ENCODE data around the gene SYNGR1.

Gene SYNGR1

DNA sequence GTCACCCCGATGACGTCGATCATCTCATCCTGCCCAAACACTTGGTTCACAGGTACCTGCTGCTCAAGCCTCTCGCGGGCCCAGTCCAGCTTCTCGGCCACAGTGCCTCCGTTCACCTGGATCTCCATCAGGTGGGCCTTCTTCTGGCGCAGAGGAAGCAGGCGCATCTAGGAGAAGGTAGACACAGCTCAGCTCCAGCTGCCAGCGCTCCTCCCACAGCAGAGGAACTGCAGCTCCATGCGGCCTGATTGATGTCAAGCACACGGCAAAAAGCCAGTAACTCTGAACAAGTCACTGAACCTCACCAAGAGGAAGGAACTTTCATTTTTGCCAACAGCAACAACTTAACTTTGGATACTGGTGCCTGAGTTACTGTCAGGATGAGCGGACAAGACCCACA, 34.4 kb upstream of the SYNGR1 start:
- WGBS (ENCODE audit: extremely low coverage, insufficient coverage, low lambda C conversion rate): no CpG with 5 or more reads among the region's 13 CpGs
- Histone ChIP-seq H3K36me3 (ENCODE audit: control insufficient read depth, insufficient read depth, low read length) (peaks cover 57% of the 10 kb centered on the region), H3K4me3 (ENCODE audit: low read length) (no peak overlapping the region)

DNA sequence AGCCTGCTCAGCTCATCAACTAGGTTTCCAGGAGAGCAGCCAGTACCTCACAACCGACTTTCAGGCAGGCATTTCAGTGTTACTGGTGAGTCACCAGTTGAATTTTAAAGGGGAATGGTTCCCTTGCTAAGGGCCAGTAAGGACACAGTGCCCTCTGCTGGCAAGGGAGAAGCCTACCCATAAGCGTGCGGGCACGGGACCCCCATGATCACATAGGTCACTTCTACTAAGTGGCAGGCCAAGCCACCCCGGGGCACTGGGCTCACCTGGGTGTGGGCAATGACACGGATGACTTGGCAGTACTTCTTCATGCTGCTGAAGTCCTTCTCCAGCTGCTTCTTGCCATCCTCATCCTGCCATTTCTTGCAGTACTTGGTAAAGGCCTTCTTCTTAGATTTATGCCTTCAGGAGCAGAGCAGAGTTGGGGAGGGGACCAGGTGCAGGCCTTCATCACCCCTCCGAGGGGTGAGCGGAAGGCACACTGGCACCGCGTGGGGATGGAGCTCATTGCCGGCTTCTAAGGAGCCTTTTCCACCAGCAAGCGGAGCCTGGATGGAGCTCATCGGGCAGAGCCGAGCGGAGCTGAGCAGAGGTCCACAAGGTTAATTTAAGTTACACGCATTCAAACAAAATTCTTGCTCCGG, 33.2 kb upstream of the SYNGR1 start:
- Histone ChIP-seq H3K36me3 (ENCODE audit: control insufficient read depth, insufficient read depth, low read length) (peaks cover 57% of the 10 kb centered on the region), H3K79me2 (ENCODE audit: control insufficient read depth, insufficient read depth, low read length) (peaks cover 50% of the 10 kb centered on the region), H2BK120ac (ENCODE audit: low read depth, low read length) (no peak overlapping the region), H4K5ac (ENCODE audit: low read length) (no peak overlapping the region), H3K56ac (ENCODE audit: low read length) (peak overlapping the region; percentile 99), H3K4me2 (ENCODE audit: low read length) (peak overlapping the region; percentile 84), H3K27ac (ENCODE audit: low read depth, low read length) (no peak overlapping the region), H3K4me1 (ENCODE audit: control insufficient read depth, low read depth, low read length) (no peaks in the 10 kb centered on the region), H3K4me3 (ENCODE audit: low read length) (peak overlapping the region; percentile 100), H3K18ac (ENCODE audit: low read length) (no peak overlapping the region), H4K8ac (ENCODE audit: low read depth, low read length) (no peak overlapping the region), H3K4ac (ENCODE audit: low read depth, low read length) (no peak overlapping the region), H3K27me3 (ENCODE audit: insufficient read depth, low read length, poor library complexity) (no peaks in the 10 kb centered on the region), H2BK15ac (replicated peaks; ENCODE audit: low read depth) (no peak overlapping the region), H2BK5ac (ENCODE audit: low read length) (no peak overlapping the region), H2AK5ac (ENCODE audit: low read length) (no peak overlapping the region), H3K9ac (ENCODE audit: low read length) (peak overlapping the region; percentile 100), H3K23ac (ENCODE audit: low read length) (no peak overlapping the region), H3K79me1 (ENCODE audit: low read length) (peaks cover 20% of the 10 kb centered on the region)
- no CpG with 5 or more reads among the region's 17 CpGs for WGBS (ENCODE audit: extremely low coverage, insufficient coverage, low lambda C conversion rate)
- DNase-seq: peak; percentile 95

More for the DNA sequence above, 34.4 kb upstream of the SYNGR1 start:
- peak overlapping the region; percentile 40 for H3K4me2 ChIP-seq (ENCODE audit: low read length)
- H3K9ac ChIP-seq (ENCODE audit: low read length): peak overlapping the region; percentile 21
- H3K27me3 ChIP-seq (ENCODE audit: insufficient read depth, low read length, poor library complexity): no peaks in the 10 kb centered on the region
- no peak overlapping the region for H3K4ac ChIP-seq (ENCODE audit: low read depth, low read length)
- H2BK120ac ChIP-seq (ENCODE audit: low read depth, low read length): no peak overlapping the region
- no peak overlapping the region for H2BK5ac ChIP-seq (ENCODE audit: low read length)
- H3K4me1 ChIP-seq (ENCODE audit: control insufficient read depth, low read depth, low read length): no peaks in the 10 kb centered on the region
- DNase-seq: no peak
- peaks cover 20% of the 10 kb centered on the region for H3K79me1 ChIP-seq (ENCODE audit: low read length)
- H4K5ac ChIP-seq (ENCODE audit: low read length): no peak overlapping the region
- H2AK5ac ChIP-seq (ENCODE audit: low read length): no peak overlapping the region
- H3K27ac ChIP-seq (ENCODE audit: low read depth, low read length): no peak overlapping the region
- H3K18ac ChIP-seq (ENCODE audit: low read length): no peak overlapping the region
- H4K8ac ChIP-seq (ENCODE audit: low read depth, low read length): no peak overlapping the region
- peaks cover 50% of the 10 kb centered on the region for H3K79me2 ChIP-seq (ENCODE audit: control insufficient read depth, insufficient read depth, low read length)
- no peak overlapping the region for H2BK15ac ChIP-seq (replicated peaks; ENCODE audit: low read depth)
- H3K56ac ChIP-seq (ENCODE audit: low read length): peak overlapping the region; percentile 3
- no peak overlapping the region for H3K23ac ChIP-seq (ENCODE audit: low read length)

DNA sequence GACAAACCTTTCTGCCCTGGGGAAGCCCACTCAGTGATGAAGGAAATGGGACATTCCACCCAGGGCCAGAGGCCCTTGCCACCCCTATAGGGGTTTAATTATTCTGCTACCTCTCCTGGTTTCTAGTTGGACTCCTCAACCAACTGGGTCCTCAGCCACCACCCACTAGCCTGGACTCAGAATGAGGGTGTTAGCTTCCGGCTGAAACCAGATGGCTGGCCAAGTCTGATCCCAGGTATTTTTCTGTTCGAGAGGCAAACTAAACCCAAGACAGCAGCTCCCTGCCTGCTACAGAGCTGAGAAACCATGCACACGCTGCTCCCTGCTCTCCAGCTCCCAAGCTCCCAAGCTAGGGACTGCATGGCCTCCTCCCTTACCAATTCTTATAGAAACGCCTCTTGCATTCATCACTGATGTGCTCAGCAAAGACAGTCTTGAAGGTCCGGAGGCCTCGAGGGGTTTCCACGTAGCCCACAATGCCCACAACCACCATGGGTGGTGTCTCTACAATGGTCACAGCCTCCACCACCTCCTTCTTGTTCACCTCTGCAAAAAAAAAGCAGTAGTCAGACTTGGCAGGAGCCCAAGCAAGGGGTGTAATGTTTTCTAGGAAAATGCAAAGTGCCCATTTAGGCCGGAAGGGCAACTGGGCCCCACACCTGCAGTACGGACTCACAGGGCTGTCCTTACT, 32.6 kb upstream of the SYNGR1 start:
- H3K4me1 ChIP-seq (ENCODE audit: control insufficient read depth, low read depth, low read length): no peaks in the 10 kb centered on the region
- H3K4me2 ChIP-seq (ENCODE audit: low read length): peak overlapping the region; percentile 59
- peak overlapping the region; percentile 74 for H3K27ac ChIP-seq (ENCODE audit: low read depth, low read length)
- no peak overlapping the region for H2BK5ac ChIP-seq (ENCODE audit: low read length)
- H3K36me3 ChIP-seq (ENCODE audit: control insufficient read depth, insufficient read depth, low read length): peaks cover 52% of the 10 kb centered on the region
- H4K8ac ChIP-seq (ENCODE audit: low read depth, low read length): no peak overlapping the region
- H2BK120ac ChIP-seq (ENCODE audit: low read depth, low read length): no peak overlapping the region
- H3K79me1 ChIP-seq (ENCODE audit: low read length): peaks cover 20% of the 10 kb centered on the region
- no peak overlapping the region for H3K23ac ChIP-seq (ENCODE audit: low read length)
- H3K18ac ChIP-seq (ENCODE audit: low read length): no peak overlapping the region
- H4K5ac ChIP-seq (ENCODE audit: low read length): no peak overlapping the region
- H3K79me2 ChIP-seq (ENCODE audit: control insufficient read depth, insufficient read depth, low read length): peaks cover 50% of the 10 kb centered on the region
- DNase-seq: no peak
- no peak overlapping the region for H2BK15ac ChIP-seq (replicated peaks; ENCODE audit: low read depth)
- no peak overlapping the region for H3K4ac ChIP-seq (ENCODE audit: low read depth, low read length)
- peak overlapping the region; percentile 100 for H3K4me3 ChIP-seq (ENCODE audit: low read length)
- WGBS (ENCODE audit: extremely low coverage, insufficient coverage, low lambda C conversion rate): no CpG with 5 or more reads among the region's 9 CpGs
- no peak overlapping the region for H2AK5ac ChIP-seq (ENCODE audit: low read length)
- H3K56ac ChIP-seq (ENCODE audit: low read length): peak overlapping the region; percentile 99
- H3K9ac ChIP-seq (ENCODE audit: low read length): peak overlapping the region; percentile 100
- no peaks in the 10 kb centered on the region for H3K27me3 ChIP-seq (ENCODE audit: insufficient read depth, low read length, poor library complexity)

DNA sequence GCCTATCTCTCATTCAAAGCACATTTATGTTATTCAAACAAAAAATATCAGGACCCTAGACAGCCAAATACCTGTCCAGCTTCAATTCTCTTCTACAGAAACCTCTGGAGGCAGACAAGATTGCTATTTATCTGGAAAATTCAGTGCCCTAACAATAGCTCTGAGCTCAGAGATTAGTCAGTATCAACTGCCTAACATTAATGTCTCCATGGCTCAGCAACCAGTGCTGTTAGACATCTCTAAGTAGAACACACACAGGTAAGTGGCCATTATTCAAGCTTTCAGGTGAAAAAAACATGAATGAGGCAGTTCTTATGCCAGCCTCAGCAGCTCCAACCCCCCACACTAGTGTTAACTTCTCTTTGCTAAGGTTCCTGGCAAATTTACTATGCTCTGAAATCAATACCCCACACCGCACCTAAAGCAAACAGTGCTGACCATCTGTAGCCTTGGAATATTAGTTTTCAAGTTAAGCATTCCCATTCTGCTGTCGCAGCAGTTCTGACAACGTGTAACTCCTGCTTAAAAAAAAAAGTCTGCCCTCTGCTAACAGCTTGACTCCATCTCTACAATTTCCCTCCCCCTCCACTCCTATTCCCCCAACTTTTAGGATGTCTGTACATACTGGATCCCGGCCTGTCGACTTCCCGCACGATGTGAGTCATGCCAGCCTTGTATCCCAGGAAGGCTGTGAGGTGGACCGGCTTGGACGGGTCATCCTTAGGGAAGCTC, 31.9 kb upstream of the SYNGR1 start:
- no peak overlapping the region for H2BK15ac ChIP-seq (replicated peaks; ENCODE audit: low read depth)
- H3K4me1 ChIP-seq (ENCODE audit: control insufficient read depth, low read depth, low read length): no peaks in the 10 kb centered on the region
- no CpG with 5 or more reads among the region's 9 CpGs for WGBS (ENCODE audit: extremely low coverage, insufficient coverage, low lambda C conversion rate)
- H4K5ac ChIP-seq (ENCODE audit: low read length): no peak overlapping the region
- H3K4ac ChIP-seq (ENCODE audit: low read depth, low read length): no peak overlapping the region
- H3K23ac ChIP-seq (ENCODE audit: low read length): no peak overlapping the region
- peaks cover 45% of the 10 kb centered on the region for H3K36me3 ChIP-seq (ENCODE audit: control insufficient read depth, insufficient read depth, low read length)
- H3K4me2 ChIP-seq (ENCODE audit: low read length): peak overlapping the region; percentile 59
- no peaks in the 10 kb centered on the region for H3K27me3 ChIP-seq (ENCODE audit: insufficient read depth, low read length, poor library complexity)
- peak overlapping the region; percentile 100 for H3K9ac ChIP-seq (ENCODE audit: low read length)
- H3K27ac ChIP-seq (ENCODE audit: low read depth, low read length): peak overlapping the region; percentile 96
- no peak for DNase-seq
- H4K8ac ChIP-seq (ENCODE audit: low read depth, low read length): no peak overlapping the region
- peaks cover 20% of the 10 kb centered on the region for H3K79me1 ChIP-seq (ENCODE audit: low read length)
- no peak overlapping the region for H2BK120ac ChIP-seq (ENCODE audit: low read depth, low read length)
- H3K79me2 ChIP-seq (ENCODE audit: control insufficient read depth, insufficient read depth, low read length): peaks cover 50% of the 10 kb centered on the region
- H3K18ac ChIP-seq (ENCODE audit: low read length): no peak overlapping the region
- H2BK5ac ChIP-seq (ENCODE audit: low read length): no peak overlapping the region
- H2AK5ac ChIP-seq (ENCODE audit: low read length): no peak overlapping the region
- H3K56ac ChIP-seq (ENCODE audit: low read length): peak overlapping the region; percentile 99
- peak overlapping the region; percentile 100 for H3K4me3 ChIP-seq (ENCODE audit: low read length)

DNA sequence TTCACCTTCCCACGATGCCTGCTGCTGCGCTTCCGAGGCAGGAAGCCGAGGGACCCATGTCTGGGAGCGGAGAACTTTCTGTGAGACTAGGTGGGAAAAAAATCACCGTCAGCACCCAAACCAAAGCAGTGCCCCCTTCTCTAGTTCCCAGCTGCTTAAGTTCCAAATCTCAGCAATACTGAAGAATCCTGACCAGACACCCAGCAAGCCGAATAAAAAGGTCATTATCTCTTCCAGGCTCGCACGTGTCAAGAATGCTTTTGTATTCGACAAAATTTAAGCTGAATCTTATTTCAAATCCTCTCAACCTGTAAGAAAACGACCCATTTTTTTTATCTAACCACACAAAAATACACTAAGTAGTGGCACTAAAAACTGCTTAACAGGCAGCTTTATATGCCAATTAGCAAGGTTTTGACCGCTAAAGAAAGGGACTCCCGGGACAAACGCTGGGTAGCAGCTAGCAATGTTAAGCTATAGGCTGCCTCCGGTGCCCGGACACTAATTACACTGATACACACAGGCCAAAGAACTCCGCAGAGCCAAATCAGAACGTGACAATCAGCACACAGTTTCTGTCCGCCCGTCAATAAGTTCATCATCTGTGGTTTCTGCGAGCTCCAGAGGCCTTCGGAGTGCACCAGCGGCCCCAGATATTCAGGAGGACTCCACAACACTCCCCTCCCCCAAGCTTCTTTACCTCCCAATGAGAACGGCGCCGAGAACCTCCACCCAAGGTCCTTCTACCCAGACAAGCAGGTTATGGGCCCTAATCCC, 31.1 kb upstream of the SYNGR1 start:
- H2BK120ac ChIP-seq (ENCODE audit: low read depth, low read length): peak overlapping the region; percentile 45
- H3K79me2 ChIP-seq (ENCODE audit: control insufficient read depth, insufficient read depth, low read length): peaks cover 50% of the 10 kb centered on the region
- peaks cover 20% of the 10 kb centered on the region for H3K79me1 ChIP-seq (ENCODE audit: low read length)
- peak overlapping the region; percentile 97 for H2AK5ac ChIP-seq (ENCODE audit: low read length)
- H3K4me2 ChIP-seq (ENCODE audit: low read length): peak overlapping the region; percentile 59
- peak overlapping the region; percentile 7 for H4K5ac ChIP-seq (ENCODE audit: low read length)
- no peak overlapping the region for H2BK15ac ChIP-seq (replicated peaks; ENCODE audit: low read depth)
- no CpG with 5 or more reads among the region's 26 CpGs for WGBS (ENCODE audit: extremely low coverage, insufficient coverage, low lambda C conversion rate)
- no peaks in the 10 kb centered on the region for H3K4me1 ChIP-seq (ENCODE audit: control insufficient read depth, low read depth, low read length)
- H3K56ac ChIP-seq (ENCODE audit: low read length): peak overlapping the region; percentile 99
- peak overlapping the region; percentile 83 for H3K4ac ChIP-seq (ENCODE audit: low read depth, low read length)
- no peaks in the 10 kb centered on the region for H3K27me3 ChIP-seq (ENCODE audit: insufficient read depth, low read length, poor library complexity)
- H3K4me3 ChIP-seq (ENCODE audit: low read length): peak overlapping the region; percentile 100
- H3K18ac ChIP-seq (ENCODE audit: low read length): peak overlapping the region; percentile 91
- peak overlapping the region; percentile 96 for H3K27ac ChIP-seq (ENCODE audit: low read depth, low read length)
- peak overlapping the region; percentile 66 for H3K23ac ChIP-seq (ENCODE audit: low read length)
- peak overlapping the region; percentile 63 for H2BK5ac ChIP-seq (ENCODE audit: low read length)
- H4K8ac ChIP-seq (ENCODE audit: low read depth, low read length): peak overlapping the region; percentile 93
- H3K9ac ChIP-seq (ENCODE audit: low read length): peak overlapping the region; percentile 100
- DNase-seq: peak; percentile 65
- peaks cover 38% of the 10 kb centered on the region for H3K36me3 ChIP-seq (ENCODE audit: control insufficient read depth, insufficient read depth, low read length)

Measured in mesendoderm (in vitro differentiated cells).